HG03520 (cell line): ENCODE measurements around the gene ERC1.
"Not testable (repeated sequence)": the region's sequence is repeated elsewhere in the genome, so short reads cannot be mapped to it uniquely, and the experiment has no call there.

Source experiments
- ATAC-seq: cut with Tn5 transposase; IDR thresholded peaks from one replicate; pipeline ENCODE4 v1.9.1; 2021; ENCODE audit warnings: mild to moderate bottlenecking, moderate library complexity; ENCODE audit not compliant: unreplicated experiment

The ERC1 gene

GRCh38 chr12:1344245-1344644, 353.2 kb downstream of the ERC1 start:
- ATAC-seq: no peak

GRCh38 chr12:1346126-1346525, 355.1 kb downstream of the ERC1 start:
- ATAC-seq: no peak

- ATAC-seq: no peak
Measured at GRCh38 chr12:1347294-1347693, 356.3 kb downstream of the ERC1 start.

DNA sequence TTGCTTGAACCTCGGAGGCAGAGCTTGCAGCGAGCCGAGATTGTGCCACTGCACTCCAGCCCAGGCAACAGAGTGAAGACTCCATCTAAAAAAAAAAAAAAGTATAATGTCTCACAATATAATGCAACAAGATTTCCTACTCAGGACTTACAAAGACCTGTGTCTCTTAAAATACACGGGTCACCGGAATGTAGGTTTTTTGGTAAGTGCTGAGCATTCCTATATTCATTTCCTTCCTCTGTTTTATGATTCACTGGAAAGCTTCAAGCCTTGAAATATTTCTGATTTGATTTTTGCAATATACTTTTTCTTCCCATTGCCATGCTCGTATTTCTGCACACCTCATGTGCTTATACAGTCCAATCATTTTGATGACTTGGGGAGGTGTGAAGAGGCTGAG, 357.6 kb downstream of the ERC1 start:
- no peak for ATAC-seq

- ATAC-seq: no peak
Measured at GRCh38 chr12:1350055-1350933, 359.3 kb downstream of the ERC1 start.

DNA sequence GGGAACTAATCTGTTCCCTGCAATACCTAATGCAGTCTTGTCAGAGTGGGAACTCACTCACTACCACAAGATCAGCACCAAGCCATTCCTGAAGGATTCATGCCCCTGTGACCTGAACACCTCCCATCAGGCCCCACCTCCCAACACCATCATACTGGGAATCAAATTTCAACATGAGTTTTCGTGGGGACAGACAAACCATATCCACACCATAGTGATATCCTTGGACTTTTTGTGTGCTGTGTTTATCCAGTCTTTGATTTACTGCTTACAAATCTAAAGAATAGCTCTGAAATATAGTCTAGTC, 359.9 kb downstream of the ERC1 start:
- no peak for ATAC-seq

DNA sequence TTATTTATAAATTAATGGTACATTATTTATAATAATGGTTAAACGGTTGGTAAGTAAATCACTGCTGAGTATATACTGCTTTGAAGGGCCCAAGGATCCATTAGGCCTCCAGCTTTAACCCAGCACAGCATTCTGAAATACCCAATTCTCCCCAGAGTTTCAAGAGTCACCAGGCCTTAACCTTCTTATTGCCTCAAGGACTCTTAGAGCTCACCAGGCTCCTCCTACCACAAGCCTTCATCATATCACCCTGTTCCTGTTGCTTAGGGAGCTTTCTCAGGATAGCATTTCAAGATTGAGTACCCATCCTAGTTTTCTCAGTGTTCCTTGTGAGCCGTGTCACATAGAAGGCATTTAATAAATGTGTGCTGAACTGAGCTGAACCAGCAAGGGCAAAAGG, 360.9 kb downstream of the ERC1 start:
- ATAC-seq: no peak

DNA sequence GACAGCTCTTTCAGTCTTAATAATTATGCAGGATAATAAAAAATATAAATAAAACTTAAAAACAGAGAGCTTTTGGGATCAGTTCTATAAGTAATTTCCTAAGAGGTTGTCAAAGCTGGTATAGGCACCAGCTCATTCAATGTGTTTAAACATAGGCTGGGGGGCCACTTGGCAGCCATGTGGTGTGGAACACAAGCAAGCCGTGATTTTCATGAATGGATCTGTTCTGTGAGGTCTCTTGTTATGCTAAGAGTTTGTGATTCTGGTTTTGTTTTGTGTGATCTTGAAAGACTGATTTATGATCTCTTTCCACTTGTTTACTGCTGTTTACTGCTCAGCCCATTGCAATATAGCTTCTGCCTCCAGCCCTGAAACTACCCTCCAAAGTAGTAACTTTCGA, 362.4 kb downstream of the ERC1 start:
- ATAC-seq: no peak

- ATAC-seq: no peak
Measured at GRCh38 chr12:1355396-1355795, 364.4 kb downstream of the ERC1 start.

- not testable (repeated sequence) for ATAC-seq
Measured at GRCh38 chr12:1355871-1356270, 364.8 kb downstream of the ERC1 start.

DNA sequence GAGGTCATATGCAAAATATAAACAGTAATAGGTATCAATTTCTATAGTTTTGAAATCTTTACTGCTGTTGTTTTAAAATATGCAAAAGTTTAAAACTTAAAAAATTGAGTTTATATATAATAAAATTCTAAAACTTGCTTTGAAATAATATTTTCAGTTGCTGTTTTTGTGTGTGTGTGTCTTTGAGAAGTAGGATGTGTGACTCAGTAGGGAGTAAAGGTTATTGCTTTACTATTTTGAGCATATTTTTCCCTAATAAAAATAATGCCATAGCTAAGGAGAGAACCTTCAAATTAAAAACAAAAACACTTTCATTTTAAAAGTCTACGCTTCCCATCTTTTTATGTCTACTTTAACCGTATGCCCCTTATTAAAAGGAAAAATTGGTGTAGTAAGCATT, 365.3 kb downstream of the ERC1 start:
- ATAC-seq: no peak

- no peak for ATAC-seq
Measured at GRCh38 chr12:1357171-1357570, 366.1 kb downstream of the ERC1 start.

GRCh38 chr12:1357711-1358110, 366.7 kb downstream of the ERC1 start:
- ATAC-seq: no peak

DNA sequence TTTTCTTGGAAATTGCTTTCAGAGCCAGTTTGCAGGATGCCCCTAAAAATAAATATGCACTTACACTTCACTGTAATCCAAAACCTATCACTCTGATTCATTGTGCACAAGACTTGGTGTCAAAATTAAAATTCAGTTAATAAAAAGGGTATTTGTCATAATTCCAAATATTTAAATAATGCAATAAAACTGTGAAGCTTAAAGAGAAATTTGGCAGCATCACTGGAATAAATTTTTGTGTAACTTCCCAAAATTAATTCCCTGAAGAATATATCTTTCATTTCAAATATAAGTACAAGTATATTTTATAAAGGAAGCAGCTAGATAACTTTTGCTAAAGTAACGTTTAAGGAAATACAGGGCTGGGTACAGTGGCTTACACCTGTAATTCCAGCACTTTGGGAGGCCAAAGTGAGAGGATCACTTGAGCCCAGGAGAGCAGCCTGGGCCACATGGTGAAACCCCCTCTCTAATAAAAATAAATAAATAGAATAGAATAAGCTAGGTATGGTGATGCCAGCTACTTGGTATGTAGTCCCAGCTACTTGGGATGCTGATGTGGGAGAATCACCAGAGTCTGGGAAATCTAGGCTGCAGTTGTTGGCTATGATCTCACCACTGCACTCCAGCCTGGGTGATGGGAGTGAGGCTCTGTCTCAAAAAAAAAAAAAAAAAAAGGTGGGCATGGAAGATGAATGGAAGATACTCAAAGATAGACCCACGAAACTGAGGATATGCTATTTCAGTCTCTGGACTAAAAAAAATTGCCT, 369.6 kb downstream of the ERC1 start:
- ATAC-seq: no peak

GRCh38 chr12:1362143-1362662, 371.2 kb downstream of the ERC1 start:
- ATAC-seq: no peak

GRCh38 chr12:1365703-1366102, 374.7 kb downstream of the ERC1 start:
- no peak for ATAC-seq

- no peak for ATAC-seq
Measured at GRCh38 chr12:1367331-1368291, 376.6 kb downstream of the ERC1 start.

DNA sequence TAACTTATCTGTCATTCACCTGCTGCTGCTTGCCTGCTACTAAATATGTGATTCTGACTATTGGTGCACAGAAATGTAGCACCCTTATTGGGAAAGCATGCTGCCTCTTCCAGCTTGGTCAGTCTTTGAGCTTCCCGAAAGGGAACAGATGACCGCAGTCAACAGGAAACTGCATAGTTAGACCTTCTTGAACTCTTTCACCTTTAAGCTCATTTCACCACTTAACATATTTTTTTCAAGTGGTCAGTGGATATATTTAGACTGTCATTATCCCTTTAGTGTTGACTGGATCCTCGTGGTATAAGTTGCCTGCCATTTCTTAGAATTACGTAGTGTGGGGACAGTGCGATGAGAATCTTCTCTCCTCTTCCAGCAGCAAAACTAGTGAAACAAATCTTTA, 378.4 kb downstream of the ERC1 start:
- no peak for ATAC-seq

- no peak for ATAC-seq
Measured at GRCh38 chr12:1369938-1370500, 379.0 kb downstream of the ERC1 start.

GRCh38 chr12:1373901-1374735, 383.1 kb downstream of the ERC1 start:
- no peak for ATAC-seq
